Retina (tissue), 1 donor: ENCODE measurements around the gene FHIT.

Experiments used
- DNase-seq: peaks from one replicate; pipeline ENCODE4 v3.0.0-alpha.2; 2016

FHIT gene

DNA sequence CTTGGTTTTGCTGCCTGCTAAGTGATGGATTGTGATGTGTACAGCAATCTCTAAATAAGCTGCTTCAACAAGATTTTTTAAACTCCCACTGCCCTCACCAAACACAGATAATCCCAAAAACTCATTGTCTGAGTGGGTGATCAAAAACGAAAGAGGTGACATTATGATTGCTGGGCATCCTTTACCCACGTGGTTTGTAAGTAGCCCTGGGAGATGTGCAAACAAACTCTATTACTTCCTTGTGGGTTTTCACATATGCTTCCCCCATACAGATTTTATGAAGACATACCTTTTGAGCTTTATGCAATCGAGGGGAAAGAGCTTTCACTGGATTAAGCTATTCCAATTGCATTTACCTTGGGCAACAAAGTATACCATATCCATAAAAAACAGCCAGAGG is 1000.4 kb downstream of the FHIT start:
- no peak for DNase-seq

GRCh38 chr3:60250206-60250605 is 1001.0 kb downstream of the FHIT start:
- DNase-seq = no peak

DNA sequence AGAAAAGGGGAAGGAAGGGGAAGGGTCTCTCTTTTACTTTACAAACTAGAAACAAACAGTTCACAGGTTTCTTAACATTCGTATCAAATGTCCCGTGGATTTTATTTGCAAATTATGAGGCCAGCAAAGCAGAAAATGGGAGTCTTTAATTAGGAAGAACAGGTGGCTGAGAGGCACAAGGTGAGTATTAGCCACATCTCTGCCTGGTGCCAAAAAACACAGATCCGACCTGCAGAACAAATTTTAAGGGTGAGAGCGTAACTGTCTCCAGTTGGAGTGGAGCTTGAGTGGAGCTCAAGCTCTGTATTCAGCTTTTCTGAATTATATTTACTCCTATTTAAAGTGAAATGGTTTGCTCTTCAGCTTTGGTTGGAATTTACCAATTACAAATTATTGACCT is 1004.9 kb downstream of the FHIT start:
- DNase-seq = no peak

- DNase-seq = no peak
Measured at GRCh38 chr3:60243456-60243855, 1007.8 kb downstream of the FHIT start.

DNA sequence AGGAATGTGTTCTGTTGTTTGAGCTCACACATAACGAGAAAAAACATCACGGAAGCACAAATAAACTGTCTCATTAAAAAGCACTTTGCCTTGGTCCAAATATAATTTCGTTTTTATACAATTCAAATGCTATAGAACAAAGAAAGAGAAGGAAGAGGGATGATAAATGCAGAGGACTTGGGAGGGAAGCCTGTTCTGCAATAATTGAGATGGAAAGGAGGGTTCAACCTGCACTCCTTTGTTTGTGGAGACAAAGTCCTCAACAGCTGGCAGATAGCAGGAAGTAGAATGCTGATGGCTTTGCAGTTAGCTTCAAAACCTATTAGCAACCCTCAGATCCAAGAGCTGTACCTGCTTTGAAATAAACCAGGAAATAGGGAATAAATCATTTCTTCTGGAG is 1010.8 kb downstream of the FHIT start:
- peak; percentile 8 for DNase-seq

- DNase-seq = no peak
Measured at GRCh38 chr3:60238550-60238949, 1012.7 kb downstream of the FHIT start.

DNA sequence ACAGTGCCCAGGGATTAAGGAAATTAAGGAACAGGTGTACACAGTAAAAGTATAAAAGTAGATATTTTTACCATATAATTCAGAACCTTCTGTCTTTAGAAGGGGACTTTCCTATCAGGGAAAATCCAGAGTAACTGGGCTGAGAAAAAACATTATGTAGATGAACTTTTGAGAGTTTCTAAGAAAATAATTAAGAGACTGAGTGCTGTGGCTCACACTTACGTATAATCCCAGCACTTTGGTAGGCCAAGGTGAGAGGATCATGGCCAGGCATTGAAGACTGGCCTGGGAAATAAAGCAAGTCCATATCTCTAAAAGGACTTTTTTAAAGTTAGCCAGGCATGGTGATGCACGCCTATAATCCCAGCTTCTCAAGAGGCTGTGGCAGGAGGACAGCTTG is 1021.8 kb downstream of the FHIT start:
- no peak for DNase-seq

GRCh38 chr3:60228823-60229222 is 1022.4 kb downstream of the FHIT start:
- no peak for DNase-seq

- no peak for DNase-seq
Measured at GRCh38 chr3:60226912-60227311, 1024.3 kb downstream of the FHIT start.

GRCh38 chr3:60225848-60226247 is 1025.4 kb downstream of the FHIT start:
- DNase-seq = no peak

- DNase-seq = no peak
Measured at GRCh38 chr3:60220768-60221167, 1030.5 kb downstream of the FHIT start.

GRCh38 chr3:60219501-60219900 is 1031.8 kb downstream of the FHIT start:
- no peak for DNase-seq

DNA sequence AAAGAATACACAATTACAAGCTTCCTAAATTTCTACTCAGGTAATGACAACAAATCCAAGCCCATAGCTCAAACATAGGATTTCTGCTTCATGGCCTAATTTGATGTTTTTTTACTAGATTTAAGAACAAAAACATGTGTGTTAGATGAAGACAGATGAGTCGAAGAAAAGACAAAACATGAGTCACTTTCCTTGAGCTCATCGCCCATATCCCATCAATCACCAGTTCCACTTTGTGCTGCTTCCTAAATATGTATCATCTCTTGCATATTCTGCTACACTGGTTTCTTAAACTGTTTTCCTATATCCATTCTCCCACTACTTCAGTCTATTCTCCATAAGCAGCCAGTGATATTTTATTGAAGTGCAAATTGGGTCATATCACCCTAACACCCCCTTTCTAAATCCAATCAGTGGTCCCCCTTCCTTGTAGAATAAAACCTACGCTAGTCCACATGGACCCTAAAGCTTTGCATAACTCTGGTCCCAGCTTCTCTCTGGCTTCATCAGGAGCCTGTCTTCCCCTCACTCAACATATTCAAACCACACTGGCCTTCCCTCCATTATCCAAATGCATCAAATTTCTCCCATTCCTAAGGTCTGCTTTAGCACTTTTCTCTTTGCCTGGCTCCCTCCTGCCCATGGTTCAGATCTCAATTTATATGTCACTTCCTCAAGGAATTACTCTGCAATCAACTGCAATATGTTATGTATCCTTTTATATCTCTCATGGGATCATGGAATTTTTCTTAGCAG is 1033.9 kb downstream of the FHIT start:
- DNase-seq = no peak

- no peak for DNase-seq
Measured at GRCh38 chr3:60216462-60217075, 1034.7 kb downstream of the FHIT start.

- DNase-seq = no peak
Measured at GRCh38 chr3:60215946-60216345, 1035.3 kb downstream of the FHIT start.

DNA sequence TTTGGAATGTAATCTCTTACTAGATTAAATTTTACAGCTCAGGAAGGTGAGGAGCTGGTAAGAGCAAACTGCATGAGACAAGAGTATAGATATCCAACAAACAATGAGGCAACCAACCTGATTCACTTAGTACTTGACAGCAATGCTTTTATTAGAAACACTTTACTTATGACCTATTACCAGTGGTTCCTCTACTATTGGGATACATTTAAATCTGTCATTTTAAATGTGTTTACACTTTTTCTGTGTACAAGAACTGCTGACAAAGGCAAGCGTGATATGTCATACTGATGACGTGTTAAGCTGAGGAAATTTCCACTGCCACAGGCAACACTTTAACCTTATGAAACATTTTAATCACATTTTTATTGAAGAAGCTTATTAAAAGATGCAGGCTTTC is 1043.3 kb downstream of the FHIT start:
- no peak for DNase-seq

DNA sequence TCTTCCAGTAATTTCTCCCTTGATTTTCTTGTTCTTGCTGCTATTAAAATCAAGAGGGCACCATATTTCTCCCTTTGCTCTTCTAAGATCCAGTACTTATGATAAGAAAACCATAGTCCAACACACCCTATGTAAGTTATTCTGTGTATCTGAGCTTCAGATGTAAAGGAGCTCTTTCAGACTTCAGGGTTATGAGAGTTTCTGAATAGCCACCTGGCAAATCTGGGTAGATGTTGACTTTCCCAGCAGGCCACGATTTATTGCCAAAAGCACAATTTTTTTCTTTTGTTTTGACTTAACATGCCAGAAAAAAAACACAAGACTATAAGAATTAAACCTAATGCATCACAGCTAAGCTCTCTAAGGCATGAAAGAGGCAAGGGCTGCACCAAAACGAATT is 1045.0 kb downstream of the FHIT start:
- no peak for DNase-seq

DNA sequence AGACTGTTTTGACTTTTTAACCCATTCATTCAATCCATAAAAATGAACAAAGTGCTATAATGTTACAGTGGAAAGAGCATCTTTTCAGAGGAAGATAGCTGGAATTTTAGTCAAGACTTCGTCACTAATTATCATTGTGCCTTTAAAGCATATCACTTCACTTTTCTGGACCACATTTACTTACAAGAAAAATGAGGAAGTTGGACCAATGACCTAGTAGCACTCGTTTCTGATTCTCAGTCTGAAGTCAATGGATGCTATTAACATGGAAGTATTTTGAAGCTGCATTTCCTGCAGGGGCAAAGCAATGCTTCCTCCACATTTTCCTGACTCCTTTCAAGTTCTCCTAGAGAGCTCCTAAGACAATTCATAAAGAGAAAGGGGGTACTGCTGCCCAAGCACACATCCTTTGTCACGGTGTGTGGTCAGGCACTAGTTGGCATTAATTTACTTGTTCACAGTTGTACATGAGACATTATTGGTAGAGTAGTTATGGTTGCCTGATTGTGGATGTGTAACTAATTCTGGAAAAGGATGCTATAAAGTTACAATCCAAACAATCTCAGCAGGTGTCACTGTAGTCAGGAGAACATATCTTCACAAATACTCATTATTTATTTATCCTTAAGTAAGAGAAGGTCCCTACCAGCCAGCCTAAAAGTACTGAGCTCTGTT is 1049.1 kb downstream of the FHIT start:
- DNase-seq = no peak

- DNase-seq = no peak
Measured at GRCh38 chr3:60199306-60199705, 1051.9 kb downstream of the FHIT start.

DNA sequence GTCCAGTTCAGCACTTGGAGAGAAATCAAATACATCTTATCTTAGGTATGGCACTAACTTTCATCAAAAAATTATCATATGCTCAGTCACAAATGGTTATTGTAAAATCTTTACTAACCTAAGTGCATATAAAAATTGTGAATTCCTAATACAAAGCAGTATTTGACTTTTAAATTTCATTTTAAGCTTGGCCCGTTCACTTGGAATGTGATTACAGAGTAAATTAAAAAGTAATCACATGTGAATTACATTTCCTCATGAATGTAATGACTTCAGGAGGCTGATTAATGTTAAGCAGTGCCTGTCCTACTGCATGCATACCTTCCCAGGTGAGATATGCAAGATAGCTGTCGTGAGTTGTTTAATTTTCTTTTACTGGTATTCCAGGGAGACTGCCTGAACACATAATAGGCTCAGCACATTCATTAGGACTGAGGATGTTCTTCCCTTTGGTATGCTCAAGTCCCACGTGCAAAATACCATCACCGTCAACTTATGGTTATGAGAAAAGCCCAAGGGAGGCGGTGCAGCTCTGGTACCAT is 1053.0 kb downstream of the FHIT start:
- DNase-seq = no peak

- DNase-seq = no peak
Measured at GRCh38 chr3:60192297-60193114, 1058.7 kb downstream of the FHIT start.

- no peak for DNase-seq
Measured at GRCh38 chr3:60190073-60190472, 1061.2 kb downstream of the FHIT start.

DNA sequence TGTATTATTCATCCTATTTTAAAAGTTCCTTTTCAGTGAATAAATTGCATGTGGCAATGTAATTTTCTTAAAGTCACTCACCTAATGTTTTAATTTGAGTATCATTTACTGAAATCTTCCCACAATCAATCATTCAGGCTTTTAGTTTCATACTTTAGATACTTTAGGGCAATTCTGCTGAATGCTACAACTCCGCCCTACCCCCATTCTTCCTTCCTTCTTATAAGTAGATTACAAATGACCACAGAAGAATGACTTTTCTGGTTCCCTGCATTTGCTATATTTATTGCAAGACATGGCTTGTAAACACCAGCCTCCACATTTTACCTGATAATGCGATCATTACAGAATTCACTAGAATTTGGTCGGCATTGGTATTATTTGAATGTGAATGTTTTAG is 1061.9 kb downstream of the FHIT start:
- no peak for DNase-seq
